ENCODE measurements around the gene ACY1.

The ACY1 gene

GRCh38 chr3:51994530-51994929 lies 11.2 kb downstream of the ACY1 start:
- Histone ChIP-seq H3K9ac (ENCODE audit: low read depth, low read length) (peak overlapping the region; percentile 97), H3K27ac (ENCODE audit: low read length) (no peak overlapping the region), H3K4me1 (ENCODE audit: insufficient read depth, low read length) (peaks cover 10% of the 10 kb centered on the region; the same call in 1 of the 2 replicates), H3K27me3 (ENCODE audit: insufficient read depth, low read length) (no peaks in the 10 kb centered on the region), H3K4me3 (ENCODE audit: low read length) (peak overlapping the region; percentile 84), H3K9me3 (ENCODE audit: insufficient read depth, low read depth, low read length) (no peaks in the 10 kb centered on the region), H3K36me3 (ENCODE audit: insufficient read depth, low read depth, low read length) (peaks cover 39% of the 10 kb centered on the region)

- Histone ChIP-seq H3K4me3 (ENCODE audit: low read length) (peak within 1 kb of the TSS; percentile 84), H3K9ac (ENCODE audit: low read depth, low read length) (peak within 1 kb of the TSS; percentile 97), H3K36me3 (ENCODE audit: insufficient read depth, low read depth, low read length) (peaks cover 39% of the 10 kb centered on the region), H3K27me3 (ENCODE audit: insufficient read depth, low read length) (no peaks in the 10 kb centered on the region), H3K4me1 (ENCODE audit: insufficient read depth, low read length) (peaks cover 10% of the 10 kb centered on the region; the same call in 1 of the 2 replicates), H3K27ac (ENCODE audit: low read length) (peak within 1 kb of the TSS; percentile 94), H3K9me3 (ENCODE audit: insufficient read depth, low read depth, low read length) (no peaks in the 10 kb centered on the region)
Observed at GRCh38 chr3:51995346-51996163, 12.2 kb downstream of the ACY1 start, which contains the start of gene RPL29. Gene RPL29 (minus strand): TSS chr3:51995895. CDS start chr3:51995461, 434 bp downstream.

- H3K27me3 ChIP-seq (ENCODE audit: insufficient read depth, low read length): no peaks in the 10 kb centered on the region
- H3K9me3 ChIP-seq (ENCODE audit: insufficient read depth, low read depth, low read length): no peaks in the 10 kb centered on the region
- peaks cover 12% of the 10 kb centered on the region; the same call in 1 of the 2 replicates for H3K4me1 ChIP-seq (ENCODE audit: insufficient read depth, low read length)
- H3K27ac ChIP-seq (ENCODE audit: low read length): no peak overlapping the region
- no peak overlapping the region for H3K4me3 ChIP-seq (ENCODE audit: low read length)
- peaks cover 32% of the 10 kb centered on the region for H3K36me3 ChIP-seq (ENCODE audit: insufficient read depth, low read depth, low read length)
- H3K9ac ChIP-seq (ENCODE audit: low read depth, low read length): no peak overlapping the region
Observed at GRCh38 chr3:51997172-51997571, 13.8 kb downstream of the ACY1 start.

GRCh38 chr3:51997935-51998596 lies 14.7 kb downstream of the ACY1 start:
- H3K9ac ChIP-seq (ENCODE audit: low read depth, low read length): no peak overlapping the region
- peaks cover 23% of the 10 kb centered on the region for H3K36me3 ChIP-seq (ENCODE audit: insufficient read depth, low read depth, low read length)
- no peaks in the 10 kb centered on the region for H3K27me3 ChIP-seq (ENCODE audit: insufficient read depth, low read length)
- no peaks in the 10 kb centered on the region for H3K9me3 ChIP-seq (ENCODE audit: insufficient read depth, low read depth, low read length)
- H3K4me3 ChIP-seq (ENCODE audit: low read length): no peak overlapping the region
- H3K27ac ChIP-seq (ENCODE audit: low read length): no peak overlapping the region
- H3K4me1 ChIP-seq (ENCODE audit: insufficient read depth, low read length): peaks cover 12% of the 10 kb centered on the region; the same call in 1 of the 2 replicates

GRCh38 chr3:51998774-51999173 lies 15.4 kb downstream of the ACY1 start:
- Histone ChIP-seq H3K4me1 (ENCODE audit: insufficient read depth, low read length) (peaks cover 12% of the 10 kb centered on the region; the same call in 1 of the 2 replicates), H3K9ac (ENCODE audit: low read depth, low read length) (no peak overlapping the region), H3K4me3 (ENCODE audit: low read length) (no peak overlapping the region), H3K36me3 (ENCODE audit: insufficient read depth, low read depth, low read length) (peaks cover 16% of the 10 kb centered on the region), H3K9me3 (ENCODE audit: insufficient read depth, low read depth, low read length) (no peaks in the 10 kb centered on the region), H3K27ac (ENCODE audit: low read length) (no peak overlapping the region), H3K27me3 (ENCODE audit: insufficient read depth, low read length) (no peaks in the 10 kb centered on the region)

- Histone ChIP-seq H3K27me3 (ENCODE audit: insufficient read depth, low read length) (no peaks in the 10 kb centered on the region), H3K4me1 (ENCODE audit: insufficient read depth, low read length) (peaks cover 8% of the 10 kb centered on the region; the same call in 1 of the 2 replicates), H3K9me3 (ENCODE audit: insufficient read depth, low read depth, low read length) (no peaks in the 10 kb centered on the region), H3K36me3 (ENCODE audit: insufficient read depth, low read depth, low read length) (peaks cover 6% of the 10 kb centered on the region), H3K4me3 (ENCODE audit: low read length) (no peak overlapping the region), H3K27ac (ENCODE audit: low read length) (no peak overlapping the region), H3K9ac (ENCODE audit: low read depth, low read length) (no peak overlapping the region)
Observed at GRCh38 chr3:51999846-52000245, 16.5 kb downstream of the ACY1 start.

- no peak overlapping the region for H3K9ac ChIP-seq (ENCODE audit: low read depth, low read length)
- no peak overlapping the region for H3K27ac ChIP-seq (ENCODE audit: low read length)
- H3K9me3 ChIP-seq (ENCODE audit: insufficient read depth, low read depth, low read length): no peaks in the 10 kb centered on the region
- no peak overlapping the region for H3K4me3 ChIP-seq (ENCODE audit: low read length)
- no peaks in the 10 kb centered on the region for H3K36me3 ChIP-seq (ENCODE audit: insufficient read depth, low read depth, low read length)
- H3K27me3 ChIP-seq (ENCODE audit: insufficient read depth, low read length): no peaks in the 10 kb centered on the region
- H3K4me1 ChIP-seq (ENCODE audit: insufficient read depth, low read length): peaks cover 14% of the 10 kb centered on the region
Observed at GRCh38 chr3:52001443-52001974, 18.2 kb downstream of the ACY1 start.

GRCh38 chr3:52002748-52003147 lies 19.4 kb downstream of the ACY1 start:
- peak overlapping the region; percentile 23; the same call in 1 of the 2 replicates for H3K4me3 ChIP-seq (ENCODE audit: low read length)
- H3K27ac ChIP-seq (ENCODE audit: low read length): no peak overlapping the region
- H3K4me1 ChIP-seq (ENCODE audit: insufficient read depth, low read length): peaks cover 18% of the 10 kb centered on the region
- no peaks in the 10 kb centered on the region for H3K27me3 ChIP-seq (ENCODE audit: insufficient read depth, low read length)
- H3K9ac ChIP-seq (ENCODE audit: low read depth, low read length): no peak overlapping the region; the same call in 1 of the 2 replicates
- no peaks in the 10 kb centered on the region for H3K9me3 ChIP-seq (ENCODE audit: insufficient read depth, low read depth, low read length)
- no peaks in the 10 kb centered on the region for H3K36me3 ChIP-seq (ENCODE audit: insufficient read depth, low read depth, low read length)

- no peak overlapping the region for H3K27ac ChIP-seq (ENCODE audit: low read length)
- peaks cover 18% of the 10 kb centered on the region for H3K4me1 ChIP-seq (ENCODE audit: insufficient read depth, low read length)
Observed at GRCh38 chr3:52004163-52004787, 20.9 kb downstream of the ACY1 start.

GRCh38 chr3:52004906-52005395 lies 21.6 kb downstream of the ACY1 start:
- H3K4me3 ChIP-seq (ENCODE audit: low read length): no peak overlapping the region; the same call in 1 of the 2 replicates

More at GRCh38 chr3:52004163-52004787, 20.9 kb downstream of the ACY1 start:
- H3K27me3 ChIP-seq (ENCODE audit: insufficient read depth, low read length): no peaks in the 10 kb centered on the region
- no peaks in the 10 kb centered on the region for H3K36me3 ChIP-seq (ENCODE audit: insufficient read depth, low read depth, low read length)
- H3K4me3 ChIP-seq (ENCODE audit: low read length): no peak overlapping the region
- no peaks in the 10 kb centered on the region for H3K9me3 ChIP-seq (ENCODE audit: insufficient read depth, low read depth, low read length)
- H3K9ac ChIP-seq (ENCODE audit: low read depth, low read length): no peak overlapping the region

GRCh38 chr3:52005571-52005986 lies 22.2 kb downstream of the ACY1 start:
- Histone ChIP-seq H3K9me3 (ENCODE audit: insufficient read depth, low read depth, low read length) (no peaks in the 10 kb centered on the region), H3K27me3 (ENCODE audit: insufficient read depth, low read length) (no peaks in the 10 kb centered on the region), H3K36me3 (ENCODE audit: insufficient read depth, low read depth, low read length) (no peaks in the 10 kb centered on the region), H3K4me3 (ENCODE audit: low read length) (peak overlapping the region; percentile 59; the same call in 1 of the 2 replicates), H3K4me1 (ENCODE audit: insufficient read depth, low read length) (peaks cover 18% of the 10 kb centered on the region), H3K27ac (ENCODE audit: low read length) (peak overlapping the region; percentile 64), H3K9ac (ENCODE audit: low read depth, low read length) (peak overlapping the region; percentile 60; the same call in 1 of the 2 replicates)

More at GRCh38 chr3:52004906-52005395, 21.6 kb downstream of the ACY1 start:
- no peaks in the 10 kb centered on the region for H3K27me3 ChIP-seq (ENCODE audit: insufficient read depth, low read length)
- no peaks in the 10 kb centered on the region for H3K36me3 ChIP-seq (ENCODE audit: insufficient read depth, low read depth, low read length)
- no peaks in the 10 kb centered on the region for H3K9me3 ChIP-seq (ENCODE audit: insufficient read depth, low read depth, low read length)
- no peak overlapping the region for H3K27ac ChIP-seq (ENCODE audit: low read length)
- H3K9ac ChIP-seq (ENCODE audit: low read depth, low read length): peak overlapping the region; percentile 60; the same call in 1 of the 2 replicates
- H3K4me1 ChIP-seq (ENCODE audit: insufficient read depth, low read length): peaks cover 18% of the 10 kb centered on the region
